Suppressor macrophage treated with lipopolysaccharide for 4 hours (primary cell): ENCODE results near the gene ZNF200.
"Not testable (repeated sequence)": the region's sequence is repeated elsewhere in the genome, so short reads cannot be mapped to it uniquely, and the experiment has no call there.

Experiments
- DNase-seq: peaks from one replicate; pipeline ENCODE4 v3.0.0-alpha.2; 2020

The ZNF200 gene

GRCh38 chr16:3197694-3198333 is 37.1 kb downstream of the ZNF200 start:
- DNase-seq: not testable (repeated sequence)

- no peak for DNase-seq
These were observed 39.0 kb downstream of the ZNF200 start for GRCh38 chr16:3195975-3196374.

- DNase-seq: no peak
These were observed 40.2 kb downstream of the ZNF200 start for GRCh38 chr16:3194792-3195191.

- no peak for DNase-seq
These were observed 41.4 kb downstream of the ZNF200 start for GRCh38 chr16:3193221-3194212.

- DNase-seq: no peak
These were observed 42.4 kb downstream of the ZNF200 start for GRCh38 chr16:3192476-3193019.

GRCh38 chr16:3190949-3191353 is 44.0 kb downstream of the ZNF200 start:
- DNase-seq: no peak

- DNase-seq: no peak
These were observed 45.1 kb downstream of the ZNF200 start for GRCh38 chr16:3189869-3190268.

GRCh38 chr16:3188925-3189825 is 45.8 kb downstream of the ZNF200 start:
- DNase-seq: peak; percentile 47

GRCh38 chr16:3188675-3188924 is 46.4 kb downstream of the ZNF200 start:
- DNase-seq: no peak

GRCh38 chr16:3187798-3188674 is 46.9 kb downstream of the ZNF200 start, which contains the start of gene OR1F1:
TSS of gene OR1F1 (plus strand) at chr16:3188204.
- peak; percentile 28 for DNase-seq

- no peak for DNase-seq
These were observed 47.8 kb downstream of the ZNF200 start for GRCh38 chr16:3186946-3187690.

GRCh38 chr16:3183445-3184139 is 51.4 kb downstream of the ZNF200 start:
- no peak for DNase-seq

- peak; percentile 71 for DNase-seq
These were observed 52.1 kb downstream of the ZNF200 start for GRCh38 chr16:3182608-3183444.

- DNase-seq: not testable (repeated sequence)
These were observed 52.7 kb downstream of the ZNF200 start for GRCh38 chr16:3182293-3182607.

- DNase-seq: no peak
These were observed 54.5 kb downstream of the ZNF200 start for GRCh38 chr16:3180445-3180878.

- DNase-seq: no peak
These were observed 55.3 kb downstream of the ZNF200 start for GRCh38 chr16:3179651-3180050.

GRCh38 chr16:3175157-3176093 is 59.5 kb downstream of the ZNF200 start:
- DNase-seq: no peak

GRCh38 chr16:3174618-3175148 is 60.3 kb downstream of the ZNF200 start:
- DNase-seq: no peak
